Epithelial cell of esophagus (primary cell): ENCODE measurements around the gene DPP6.

Experiments used
- DNase-seq: peaks from one replicate; pipeline ENCODE4 v3.0.0; 2010; ENCODE audit warnings: low read depth
- H3K4me3 ChIP-seq: 2 replicates; pipeline ENCODE4 v1.5.1; 2011; ENCODE audit warnings: mild to moderate bottlenecking, low read length, control low read depth
- CTCF ChIP-seq: IDR thresholded peaks from 2 replicates; pipeline ENCODE4 v1.5.1; 2011; ENCODE audit warnings: low read depth, mild to moderate bottlenecking, low read length, control low read depth, inconsistent platforms; ENCODE audit not compliant: insufficient read depth; ENCODE audit errors: missing control alignments

DPP6 gene

GRCh38 chr7:154881526-154881925 is 829.3 kb downstream of the DPP6 start:
- DNase-seq: no peak
- no peak overlapping the region for H3K4me3 ChIP-seq
- no peak for TF ChIP-seq CTCF

- no peak for DNase-seq
- TF ChIP-seq CTCF: no peak
- H3K4me3 ChIP-seq: no peak overlapping the region
These were observed 830.8 kb downstream of the DPP6 start for GRCh38 chr7:154882931-154883474.

GRCh38 chr7:154884348-154884920 is 832.2 kb downstream of the DPP6 start:
- no peak for TF ChIP-seq CTCF
- no peak for DNase-seq
- no peak overlapping the region for H3K4me3 ChIP-seq

GRCh38 chr7:154886591-154886990 is 834.4 kb downstream of the DPP6 start:
- no peak for DNase-seq
- no peak for TF ChIP-seq CTCF
- no peak overlapping the region for H3K4me3 ChIP-seq

GRCh38 chr7:154888690-154889089 is 836.5 kb downstream of the DPP6 start:
- no peak overlapping the region for H3K4me3 ChIP-seq
- DNase-seq: no peak
- TF ChIP-seq CTCF: no peak

- no peak for DNase-seq
- TF ChIP-seq CTCF: no peak
These were observed 840.3 kb downstream of the DPP6 start for GRCh38 chr7:154892459-154892858.

GRCh38 chr7:154896076-154896475 is 843.9 kb downstream of the DPP6 start:
- no peak overlapping the region for H3K4me3 ChIP-seq
- no peak for DNase-seq
- TF ChIP-seq CTCF: no peak

More at GRCh38 chr7:154892459-154892858, 840.3 kb downstream of the DPP6 start:
- no peak overlapping the region for H3K4me3 ChIP-seq
